WTC11 (cell line): Measurements from ENCODE around the gene NRXN3. TPM values are rescaled to one million over a fixed set of nuclear protein-coding genes. Genes with fewer than 3 reads are reported as not detected.

Source experiments
- ATAC-seq: fragments of 200-7000 bp; cut with Tn5 transposase; 2 replicates; pipeline ENCODE4 v1.10.0; 2021; ENCODE audit warnings: mild to moderate bottlenecking, moderate library complexity
- CTCF ChIA-PET: fragments of 300-600 bp; sonication (Branson Sonifier 250); formaldehyde crosslinking; loops from one replicate; lab custom pipeline; 2021; ENCODE audit warnings: antibody characterized with exemption; lab: Charles Lee
- POLR2A ChIA-PET: fragments of 350-600 bp; sonication (Branson Sonifier 250); formaldehyde crosslinking; loops from one replicate; lab custom pipeline; 2021; ENCODE audit warnings: antibody characterized with exemption; lab: Charles Lee
- DNase-seq: peaks from one replicate; pipeline ENCODE4 v3.0.0; 2021; ENCODE audit warnings: low spot score
- H3K27ac Mint-ChIP-seq: 2 replicates; pipeline ENCODE4 v1.8.0; 2021; ENCODE audit warnings: mixed read lengths
- H3K27me3 Mint-ChIP-seq: 2 replicates; pipeline ENCODE4 v1.8.0; 2021; ENCODE audit warnings: low read depth, mild to moderate bottlenecking, moderate library complexity, mixed read lengths
- H3K36me3 Mint-ChIP-seq: 2 replicates; pipeline ENCODE4 v1.8.0; 2021; ENCODE audit warnings: mixed read lengths
- H3K4me1 Mint-ChIP-seq: 2 replicates; pipeline ENCODE4 v1.8.0; 2022; ENCODE audit warnings: mixed read lengths
- H3K4me3 Mint-ChIP-seq: 2 replicates; pipeline ENCODE4 v1.8.0; 2021; ENCODE audit warnings: mild to moderate bottlenecking, moderate library complexity, mixed read lengths
- H3K9me3 Mint-ChIP-seq: 2 replicates; pipeline ENCODE4 v1.8.0; 2021; ENCODE audit warnings: mixed read lengths
- AFF4 ChIP-seq: sonication (generic); formaldehyde crosslinking; IDR thresholded peaks from 2 replicates; pipeline ENCODE4 v1.8.1; 2023; ENCODE audit warnings: mild to moderate bottlenecking, missing genetic modification reagents, borderline replicate concordance
- AR ChIP-seq: fragments of 250-450 bp; sonication (Bioruptor Pico); IDR thresholded peaks from 2 replicates; pipeline ENCODE4 v1.9.0; 2021; ENCODE audit warnings: mild to moderate bottlenecking
- CBFB ChIP-seq: sonication (generic); formaldehyde crosslinking; IDR thresholded peaks from 2 replicates; pipeline ENCODE4 v1.8.1; 2022; ENCODE audit warnings: mild to moderate bottlenecking, low read depth, missing genetic modification reagents
- HMGXB4 ChIP-seq: sonication (generic); formaldehyde crosslinking; IDR thresholded peaks from 2 replicates; pipeline ENCODE4 v1.8.1; 2023; ENCODE audit warnings: mild to moderate bottlenecking, moderate library complexity, missing genetic modification reagents
- JAZF1 ChIP-seq: fragments of 250-450 bp; sonication (Bioruptor Pico); IDR thresholded peaks from 2 replicates; pipeline ENCODE4 v1.9.0; 2021; ENCODE audit warnings: moderate library complexity, mild to moderate bottlenecking, inconsistent platforms
- MAX ChIP-seq: sonication (generic); formaldehyde crosslinking; IDR thresholded peaks from 2 replicates; pipeline ENCODE4 v1.8.0; 2022; ENCODE audit warnings: mild to moderate bottlenecking, missing genetic modification reagents
- NFATC4 ChIP-seq: fragments of 250-450 bp; sonication (Bioruptor Pico); IDR thresholded peaks from 2 replicates; pipeline ENCODE4 v1.9.0; 2021; ENCODE audit warnings: mild to moderate bottlenecking
- NFYB ChIP-seq: sonication (generic); formaldehyde crosslinking; conservative IDR thresholded peaks from 2 replicates; pipeline ENCODE4 v1.8.0; 2022; ENCODE audit warnings: low read depth, missing genetic modification reagents
- RELA ChIP-seq: sonication (generic); formaldehyde crosslinking; IDR thresholded peaks from 2 replicates; pipeline ENCODE4 v1.8.1; 2022; ENCODE audit warnings: missing genetic modification reagents, mild to moderate bottlenecking, borderline replicate concordance
- RORB ChIP-seq: fragments of 250-450 bp; sonication (Bioruptor Pico); IDR thresholded peaks from 2 replicates; pipeline ENCODE4 v1.9.0; 2021; ENCODE audit warnings: mild to moderate bottlenecking
- ZBTB21 ChIP-seq: sonication (generic); formaldehyde crosslinking; IDR thresholded peaks from 2 replicates; pipeline ENCODE4 v1.8.1; 2023; ENCODE audit warnings: mild to moderate bottlenecking, missing genetic modification reagents, borderline replicate concordance
- ZNF281 ChIP-seq: sonication (generic); formaldehyde crosslinking; IDR thresholded peaks from 2 replicates; pipeline ENCODE4 v1.8.0; 2023; ENCODE audit warnings: mild to moderate bottlenecking, missing genetic modification reagents
- ZNF317 ChIP-seq: sonication (generic); formaldehyde crosslinking; IDR thresholded peaks from 2 replicates; pipeline ENCODE4 v1.8.1; 2023; ENCODE audit warnings: low read depth, mild to moderate bottlenecking, moderate library complexity, missing genetic modification reagents, borderline replicate concordance
- total RNA-seq: library from RNA; stranded (reverse); gene quantifications from 3 replicates; pipeline ENCODE4 v1.2.3, GENCODE V29; 2021

NRXN3 gene
- total RNA-seq, 1 experiment from 2014 or later, result 3.0 TPM

GRCh38 chr14:78455896-78456435 is 285.8 kb downstream of the NRXN3 start (continued):
- TF ChIP-seq ZNF281 (no peak), RORB (CRISPR knock-in tag) (no peak), JAZF1 (CRISPR knock-in tag) (no peak), RELA (CRISPR knock-in tag) (no peak), AR (CRISPR knock-in tag) (no peak)

GRCh38 chr14:78469947-78470346 is 299.8 kb downstream of the NRXN3 start:
- DNase-seq, result no peak
- no peak for ATAC-seq
- no peaks in the 10 kb centered on the region for H3K27me3 Mint-ChIP-seq
- peaks cover 6% of the 10 kb centered on the region; the same call in 1 of the 2 replicates for H3K36me3 Mint-ChIP-seq
- no peak overlapping the region for H3K4me3 Mint-ChIP-seq
- no peak for TF ChIP-seq ZBTB21 (CRISPR knock-in tag)
- TF ChIP-seq NFYB, result no peak
- TF ChIP-seq MAX (CRISPR knock-in tag), result no peak
- TF ChIP-seq HMGXB4 (CRISPR knock-in tag), result no peak
- no peak for TF ChIP-seq ZNF317 (CRISPR knock-in tag)
- no peak for TF ChIP-seq RELA (CRISPR knock-in tag)
- no peak for TF ChIP-seq AFF4 (CRISPR knock-in tag)
- no peak for TF ChIP-seq CBFB (CRISPR knock-in tag)
- TF ChIP-seq NFATC4, result no peak
- ChIA-PET CTCF (no interaction called here), POLR2A (no interaction called here)
- no peak overlapping the region for H3K27ac Mint-ChIP-seq
- H3K4me1 Mint-ChIP-seq, result no peaks in the 10 kb centered on the region
- H3K9me3 Mint-ChIP-seq, result peaks cover 11% of the 10 kb centered on the region
